Gastrocnemius medialis (tissue), 4 donors: ENCODE measurements around the gene PFKFB3. TPM values are rescaled to one million over a fixed set of nuclear protein-coding genes. Genes with fewer than 3 reads are reported as not detected.
"Not testable (repeated sequence)": the region's sequence is repeated elsewhere in the genome, so short reads cannot be mapped to it uniquely, and the experiment has no call there.

Source experiments
- ATAC-seq, 2 donors: fragments of 150-250 bp; one replicate each; pipeline ENCODE4 v1.9.1; 2016
- DNase-seq, 2 donors: peaks; one replicate each; pipeline ENCODE4 v3.0.0-alpha.2; 2019
- H3K27ac ChIP-seq, 4 donors: fragments of 200-600 bp; sonication (generic); 1 replicate in 1 of 4; 2 replicates in 3 of 4; pipeline ENCODE4 v1.5.1; 2016 to 2018; ENCODE audit warnings: mild to moderate bottlenecking in 2 of 4, moderate library complexity in 1 of 4
- H3K27me3 ChIP-seq, 3 donors: fragments of 200-600 bp; sonication (generic) in 2 of 3; 1 replicate in 1 of 3; 2 replicates in 2 of 3; pipeline versions ENCODE4 v1.5.1 to v1.6.0; 2016 to 2019; ENCODE audit warnings: mild to moderate bottlenecking in 1 of 3, moderate library complexity in 1 of 3
- H3K36me3 ChIP-seq, 2 donors: fragments of 200-600 bp; sonication (generic) in 1 of 2; one replicate each; pipeline ENCODE4 v1.5.1; 2017 to 2018
- H3K4me1 ChIP-seq, 2 donors: fragments of 200-600 bp; sonication (generic) in 1 of 2; one replicate each; pipeline ENCODE4 v1.5.1; 2016 to 2017; ENCODE audit warnings: mild to moderate bottlenecking in 2 of 2
- H3K4me3 ChIP-seq, 4 donors: fragments of 200-600 bp; sonication (generic) in 3 of 4; 1 replicate in 1 of 4; 2 replicates in 3 of 4; pipeline ENCODE4 v1.5.1; 2016 to 2019; ENCODE audit warnings: mild to moderate bottlenecking in 2 of 4
- H3K9me3 ChIP-seq, 3 donors: fragments of 200-600 bp; sonication (generic) in 2 of 3; 1 replicate in 1 of 3; 2 replicates in 2 of 3; pipeline ENCODE4 v1.5.1; 2016 to 2019
- CTCF ChIP-seq, 5 experiments: fragments of 450-650 bp in 3 of 5; fragments of 200-600 bp in 2 of 5; sonication (generic) in 2 of 5; IDR thresholded peaks in 4 of 5; conservative IDR thresholded peaks in 1 of 5; 1 replicate in 4 of 5; 2 replicates in 1 of 5; pipeline ENCODE4 v1.5.1; 2016 to 2019; ENCODE audit warnings: antibody characterized with exemption in 5 of 5, mild to moderate bottlenecking in 3 of 5, moderate library complexity in 3 of 5
- POLR2A ChIP-seq, 2 donors: fragments of 450-650 bp; IDR thresholded peaks; one replicate each; pipeline ENCODE4 v1.6.1; 2017; ENCODE audit warnings: antibody characterized with exemption in 2 of 2, mild to moderate bottlenecking in 2 of 2, moderate library complexity in 2 of 2
- in situ Hi-C, 4 donors: fragments of 200-750 bp; cut with MboI; loops; one replicate each; pipeline versions ENCODE4 v1.15.0 to v1.8.0; 2017; ENCODE audit warnings: low sequenced_read_pairs in 4 of 4
- intact Hi-C: fragments of 100-400 bp; cut with DNase I; formaldehyde crosslinking; loops from one replicate; pipeline ENCODE4 v1.15.1; 2023; ENCODE audit warnings: low total_unique reads
- total RNA-seq, 4 donors: library from RNA; depleted of rRNA; stranded (reverse); fragments of >200 nt; gene quantifications; one replicate each; pipeline versions ENCODE4 v1.1.0 to v1.2.3, GENCODE V29; 2016

The PFKFB3 gene
- total RNA-seq, 4 donors from 2014 or later = 218 to 1,159 (median 337) TPM

- DNase-seq (no peak), ATAC-seq (peak in 1 of 2 donors; percentile 26)
- Histone ChIP-seq H3K4me1 (no peaks in the 10 kb centered on the region), H3K9me3 (no peaks in the 10 kb centered on the region), H3K36me3 (peaks cover 0 to 40% of the 10 kb centered on the region in 2 donors), H3K4me3 (no peak overlapping the region), H3K27me3 (no peaks in the 10 kb centered on the region), H3K27ac (peak overlapping the region in 2 of 4 donors; percentile 40 to 44)
- intact Hi-C loops = no loop called here
- in situ Hi-C loops = loop anchor here in 2 of 4 donors (25.0 kb wide), 1 partner anchor 151 kb away; no protein-coding TSS in a partner anchor
- TF ChIP-seq CTCF (IDR thresholded peaks at IDR 0.05 in 4 of 5, conservative IDR thresholded peaks at IDR 0.05 in 1 of 5) (no peak), POLR2A (IDR thresholded peaks at IDR 0.05) (no peak)
Observed at GRCh38 chr10:6236349-6237198, 33.8 kb downstream of the PFKFB3 start.

- Histone ChIP-seq H3K4me3 (no peak overlapping the region), H3K9me3 (no peaks in the 10 kb centered on the region), H3K27ac (peak overlapping the region in 2 of 4 donors; percentile 40 to 44), H3K36me3 (peaks cover 0 to 34% of the 10 kb centered on the region in 2 donors), H3K27me3 (no peaks in the 10 kb centered on the region), H3K4me1 (no peaks in the 10 kb centered on the region)
- DNase-seq (no peak), ATAC-seq (no peak)
- intact Hi-C loops (no loop called here), in situ Hi-C loops (loop anchor here in 2 of 4 donors (25.0 kb wide), 1 partner anchor 150 kb away; no protein-coding TSS in a partner anchor)
- TF ChIP-seq CTCF (IDR thresholded peaks at IDR 0.05 in 4 of 5, conservative IDR thresholded peaks at IDR 0.05 in 1 of 5) (no peak), POLR2A (IDR thresholded peaks at IDR 0.05) (no peak)
Observed at GRCh38 chr10:6237199-6237530, 34.4 kb downstream of the PFKFB3 start.

- H3K4me1 ChIP-seq, H3K4me3 ChIP-seq, H3K9me3 ChIP-seq, intact Hi-C loops, ATAC-seq, DNase-seq, H3K27me3 ChIP-seq: not testable (repeated sequence)
- peaks cover 0 to 19% of the 10 kb centered on the region in 2 donors for H3K36me3 ChIP-seq
- peak overlapping the region; percentile 8 to 49 (median 42) for H3K27ac ChIP-seq
- in situ Hi-C loops = loop anchor here in 2 of 4 donors (25.0 kb wide), 1 partner anchor 149 kb away; no protein-coding TSS in a partner anchor
Observed at GRCh38 chr10:6238587-6239212, 36.0 kb downstream of the PFKFB3 start.

GRCh38 chr10:6239213-6239991 lies 36.7 kb downstream of the PFKFB3 start:
- Histone ChIP-seq H3K36me3 (peaks cover 0 to 12% of the 10 kb centered on the region in 2 donors), H3K4me3 (no peak overlapping the region), H3K27me3 (no peaks in the 10 kb centered on the region), H3K27ac (peak overlapping the region; percentile 8 to 49 (median 42)), H3K4me1 (no peaks in the 10 kb centered on the region), H3K9me3 (no peaks in the 10 kb centered on the region)
- TF ChIP-seq CTCF (IDR thresholded peaks at IDR 0.05 in 4 of 5, conservative IDR thresholded peaks at IDR 0.05 in 1 of 5) (no peak), POLR2A (IDR thresholded peaks at IDR 0.05) (no peak)
- intact Hi-C loops (no loop called here), in situ Hi-C loops (loop anchor here in 2 of 4 donors (25.0 kb wide), 1 partner anchor 148 kb away; no protein-coding TSS in a partner anchor)
- ATAC-seq = peak; percentile 42 to 58
- peak in 1 of 2 donors; percentile 43 for DNase-seq
